ENCODE measurements around the gene LIMCH1.

DNA sequence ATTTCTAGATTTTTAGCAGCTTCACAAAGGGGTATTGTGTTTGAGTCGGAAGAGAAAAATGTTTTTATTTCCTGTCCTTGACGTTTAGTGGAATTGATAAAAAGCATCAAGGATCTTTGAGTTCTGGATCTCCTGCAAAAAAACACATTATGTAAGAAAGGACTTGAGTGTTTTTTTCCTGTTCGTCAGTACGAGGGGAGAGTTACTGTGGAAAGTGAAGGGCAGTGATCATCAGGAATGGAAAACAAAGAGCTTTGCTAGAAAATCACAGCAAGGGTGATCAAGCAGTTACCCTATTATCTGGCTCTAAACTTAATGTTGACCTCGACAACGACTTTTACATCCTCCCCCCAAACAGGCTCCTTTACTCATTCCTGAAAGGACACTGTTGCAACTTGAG is 7.3 kb downstream of the LIMCH1 start:
- TF ChIP-seq, protein P1, sequence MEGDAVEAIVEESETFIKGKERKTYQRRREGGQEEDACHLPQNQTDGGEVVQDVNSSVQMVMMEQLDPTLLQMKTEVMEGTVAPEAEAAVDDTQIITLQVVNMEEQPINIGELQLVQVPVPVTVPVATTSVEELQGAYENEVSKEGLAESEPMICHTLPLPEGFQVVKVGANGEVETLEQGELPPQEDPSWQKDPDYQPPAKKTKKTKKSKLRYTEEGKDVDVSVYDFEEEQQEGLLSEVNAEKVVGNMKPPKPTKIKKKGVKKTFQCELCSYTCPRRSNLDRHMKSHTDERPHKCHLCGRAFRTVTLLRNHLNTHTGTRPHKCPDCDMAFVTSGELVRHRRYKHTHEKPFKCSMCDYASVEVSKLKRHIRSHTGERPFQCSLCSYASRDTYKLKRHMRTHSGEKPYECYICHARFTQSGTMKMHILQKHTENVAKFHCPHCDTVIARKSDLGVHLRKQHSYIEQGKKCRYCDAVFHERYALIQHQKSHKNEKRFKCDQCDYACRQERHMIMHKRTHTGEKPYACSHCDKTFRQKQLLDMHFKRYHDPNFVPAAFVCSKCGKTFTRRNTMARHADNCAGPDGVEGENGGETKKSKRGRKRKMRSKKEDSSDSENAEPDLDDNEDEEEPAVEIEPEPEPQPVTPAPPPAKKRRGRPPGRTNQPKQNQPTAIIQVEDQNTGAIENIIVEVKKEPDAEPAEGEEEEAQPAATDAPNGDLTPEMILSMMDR (IDR thresholded peaks at IDR 0.05) = no peak
- TF ChIP-seq EZH2 (IDR thresholded peaks at IDR 0.05) = no peak
- TF ChIP-seq EZH2phosphoT487 (IDR thresholded peaks at IDR 0.05) = no peak
